Adrenal gland (tissue), 12 donors: Measurements from ENCODE around the gene SRCIN1. TPM values are rescaled to one million over a fixed set of nuclear protein-coding genes. Genes with fewer than 3 reads are reported as not detected.
A peak's percentile ranks its signal among the peaks of the same experiment; 100 is the strongest.
"Not testable (repeated sequence)": the region's sequence is repeated elsewhere in the genome, so short reads cannot be mapped to it uniquely, and the experiment has no call there.

ENCODE experiments used
- DNase-seq, 7 donors: peaks; one replicate each; pipeline ENCODE4 v3.0.0-alpha.2; 2019 to 2020
- H3K27ac ChIP-seq, 5 donors: fragments of 200-600 bp; sonication (generic) in 4 of 5; 1 replicate in 3 of 5; 2 replicates in 2 of 5; pipeline versions ENCODE4 v1.5.1 to v1.8.0; 2016 to 2020; ENCODE audit warnings: mild to moderate bottlenecking in 1 of 5
- H3K27me3 ChIP-seq: fragments of 200-600 bp; 2 replicates; pipeline ENCODE4 v1.8.0; 2021
- H3K36me3 ChIP-seq, 2 donors: fragments of 200-600 bp; replicated peaks in 1 of 2; 1 replicate in 1 of 2; 2 replicates in 1 of 2; pipeline versions ENCODE4 v1.5.1 to v1.8.0; 2018 to 2022
- H3K4me1 ChIP-seq, 2 donors: fragments of 200-600 bp; replicated peaks in 1 of 2; 1 replicate in 1 of 2; 2 replicates in 1 of 2; pipeline versions ENCODE4 v1.5.1 to v1.8.0; 2018 to 2021
- H3K4me3 ChIP-seq, 4 donors: fragments of 200-600 bp; sonication (generic) in 3 of 4; one replicate each; pipeline ENCODE4 v1.5.1; 2016 to 2018
- H3K9me3 ChIP-seq, 3 donors: fragments of 200-600 bp; sonication (generic) in 1 of 3; replicated peaks in 1 of 3; 1 replicate in 2 of 3; 2 replicates in 1 of 3; pipeline versions ENCODE4 v1.5.1 to v1.8.0; 2016 to 2021
- POLR2A ChIP-seq, 2 donors: fragments of 450-650 bp; IDR thresholded peaks; one replicate each; pipeline ENCODE4 v1.6.1; 2017; ENCODE audit warnings: antibody characterized with exemption in 2 of 2, mild to moderate bottlenecking in 2 of 2, moderate library complexity in 1 of 2
- WGBS, 4 donors: extraction: QIAGEN DNeasy Blood & Tissue Kit in 2 of 4; methylation state at CpG; one replicate each; pipeline versions ENCODE4 v1.1.5 to v1.1.7; 2013 to 2017; 5-methylcytosine and 5-hydroxymethylcytosine counted together
- intact Hi-C, 2 donors: fragments of 100-400 bp; cut with DNase I; formaldehyde crosslinking; loops; one replicate each; pipeline versions ENCODE4 v1.14.1 to v1.15.0; 2022 to 2023
- polyA plus RNA-seq, 3 donors: library from polyadenylated mRNA; stranded (reverse); fragments of 200-250 nt in 2 of 3; fragments of 350-450 nt in 1 of 3; fragmentation: Illumina TruSeq in 1 of 3; extraction: RNeasy Lipid Tissue Mini Kit (QIAGEN cat#74804) in 1 of 3; gene quantifications; one replicate each; pipeline ENCODE4 v1.2.3, GENCODE V29; 2013 to 2014
- total RNA-seq, 9 donors: library from RNA; depleted of rRNA in 4 of 9; stranded (reverse); fragments of >200 nt in 4 of 9; fragments of 120-200 nt in 1 of 9; fragmentation: NEBNext Ultra II Directional in 1 of 9; extraction: Animal tissue kit (Norgen Biotek cat#: 25700) in 1 of 9; gene quantifications; one replicate each; pipeline versions ENCODE4 v1.1.0 to v1.2.4, GENCODE V29; 2013 to 2023
- TF ChIP-seq, protein P1 (sequence below), 6 experiments: fragments of 450-650 bp in 4 of 6; fragments of 200-600 bp in 2 of 6; sonication (generic) in 1 of 6; IDR thresholded peaks; 1 replicate in 5 of 6; 2 replicates in 1 of 6; pipeline versions ENCODE4 v1.5.1 to v1.8.0; 2016 to 2021; ENCODE audit warnings: antibody characterized with exemption in 6 of 6, mild to moderate bottlenecking in 2 of 6, moderate library complexity in 1 of 6
- donor health status: healthy with polysubstance abuse.
- donor health status: Bipolar disorder and iron deficiency.
- donor health status: DM: yes; HTN: yes; CAD: no.
- donor health status: DM: no; HTN: no; CAD: no.
- donor health status: DM: no; HTN: no; CAD: no.
- donor health status: DM: yes; HTN: yes; CAD: no.

Gene SRCIN1
- total and polyA plus RNA-seq, 12 donors = 0.44 to 33.1 (median 1.6) TPM; not detected in 2

DNA sequence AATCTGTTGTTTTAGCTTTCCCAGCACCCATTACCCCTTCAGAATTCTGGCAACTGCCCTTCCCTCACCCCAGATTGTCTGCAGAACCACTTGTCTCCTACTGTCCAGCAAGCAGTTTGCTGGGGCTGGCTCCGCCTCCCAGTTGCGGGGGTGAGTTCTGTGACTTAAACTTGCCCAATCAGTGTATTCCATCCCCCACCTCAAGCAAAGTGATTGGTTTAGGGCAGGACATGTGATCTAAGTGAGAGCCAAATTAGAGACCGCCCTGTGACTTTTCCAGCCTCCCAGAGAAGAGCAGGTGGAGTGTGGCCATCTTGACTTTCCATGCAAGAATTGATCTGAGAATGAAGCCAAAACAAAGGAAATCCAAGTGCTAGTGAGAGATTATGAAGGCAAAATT lies 22.7 kb upstream of the SRCIN1 start:
- intact Hi-C loops = no loop called here

DNA sequence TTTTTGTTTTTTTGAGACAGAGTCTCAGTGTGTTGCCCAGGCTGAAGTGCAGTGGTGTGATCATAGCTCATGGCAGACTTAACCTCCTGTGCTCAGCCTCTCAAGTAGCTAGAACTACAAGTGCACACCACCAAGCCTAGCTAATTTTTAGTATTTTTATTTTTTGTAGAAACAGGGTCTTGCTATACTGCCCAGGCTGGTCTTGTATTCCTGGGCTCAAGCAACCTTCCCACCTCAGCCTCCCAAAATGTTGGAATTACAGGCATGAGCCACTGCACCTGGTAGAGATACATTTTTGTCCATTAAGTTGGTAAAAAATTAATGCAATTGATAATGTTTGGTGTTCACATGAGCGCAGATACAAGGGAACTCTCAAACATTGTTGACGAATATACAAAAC lies 22.2 kb upstream of the SRCIN1 start:
- no peak for TF ChIP-seq POLR2A (IDR thresholded peaks at IDR 0.05)
- TF ChIP-seq, protein P1, sequence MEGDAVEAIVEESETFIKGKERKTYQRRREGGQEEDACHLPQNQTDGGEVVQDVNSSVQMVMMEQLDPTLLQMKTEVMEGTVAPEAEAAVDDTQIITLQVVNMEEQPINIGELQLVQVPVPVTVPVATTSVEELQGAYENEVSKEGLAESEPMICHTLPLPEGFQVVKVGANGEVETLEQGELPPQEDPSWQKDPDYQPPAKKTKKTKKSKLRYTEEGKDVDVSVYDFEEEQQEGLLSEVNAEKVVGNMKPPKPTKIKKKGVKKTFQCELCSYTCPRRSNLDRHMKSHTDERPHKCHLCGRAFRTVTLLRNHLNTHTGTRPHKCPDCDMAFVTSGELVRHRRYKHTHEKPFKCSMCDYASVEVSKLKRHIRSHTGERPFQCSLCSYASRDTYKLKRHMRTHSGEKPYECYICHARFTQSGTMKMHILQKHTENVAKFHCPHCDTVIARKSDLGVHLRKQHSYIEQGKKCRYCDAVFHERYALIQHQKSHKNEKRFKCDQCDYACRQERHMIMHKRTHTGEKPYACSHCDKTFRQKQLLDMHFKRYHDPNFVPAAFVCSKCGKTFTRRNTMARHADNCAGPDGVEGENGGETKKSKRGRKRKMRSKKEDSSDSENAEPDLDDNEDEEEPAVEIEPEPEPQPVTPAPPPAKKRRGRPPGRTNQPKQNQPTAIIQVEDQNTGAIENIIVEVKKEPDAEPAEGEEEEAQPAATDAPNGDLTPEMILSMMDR (IDR thresholded peaks at IDR 0.05) = no peak
- H3K4me1 ChIP-seq = no peaks in the 10 kb centered on the region
- DNase-seq = peak in 1 of 7 donors; percentile 7
- intact Hi-C loops = no loop called here
- peaks cover 4% of the 10 kb centered on the region for H3K27me3 ChIP-seq
- no peak overlapping the region for H3K4me3 ChIP-seq
- 89 to 96% (median 91%) methylated on average over 2 of the region's 2 CpGs for WGBS, 4 donors
- H3K36me3 ChIP-seq = no peaks in the 10 kb centered on the region
- no peaks in the 10 kb centered on the region for H3K9me3 ChIP-seq
- H3K27ac ChIP-seq = no peak overlapping the region

More for the DNA sequence above, 22.7 kb upstream of the SRCIN1 start:
- H3K9me3 ChIP-seq = no peaks in the 10 kb centered on the region
- no peak for TF ChIP-seq POLR2A (IDR thresholded peaks at IDR 0.05)
- TF ChIP-seq, protein P1 (IDR thresholded peaks at IDR 0.05) = no peak
- no peak overlapping the region for H3K4me3 ChIP-seq
- no peaks in the 10 kb centered on the region for H3K36me3 ChIP-seq
- no peak overlapping the region for H3K27ac ChIP-seq
- WGBS, 4 donors = 64 to 97% (median 65%) methylated on average over 3 of the region's 3 CpGs
- H3K4me1 ChIP-seq = no peaks in the 10 kb centered on the region
- DNase-seq = peak in 1 of 7 donors; percentile 35
- peaks cover 4% of the 10 kb centered on the region for H3K27me3 ChIP-seq

DNA sequence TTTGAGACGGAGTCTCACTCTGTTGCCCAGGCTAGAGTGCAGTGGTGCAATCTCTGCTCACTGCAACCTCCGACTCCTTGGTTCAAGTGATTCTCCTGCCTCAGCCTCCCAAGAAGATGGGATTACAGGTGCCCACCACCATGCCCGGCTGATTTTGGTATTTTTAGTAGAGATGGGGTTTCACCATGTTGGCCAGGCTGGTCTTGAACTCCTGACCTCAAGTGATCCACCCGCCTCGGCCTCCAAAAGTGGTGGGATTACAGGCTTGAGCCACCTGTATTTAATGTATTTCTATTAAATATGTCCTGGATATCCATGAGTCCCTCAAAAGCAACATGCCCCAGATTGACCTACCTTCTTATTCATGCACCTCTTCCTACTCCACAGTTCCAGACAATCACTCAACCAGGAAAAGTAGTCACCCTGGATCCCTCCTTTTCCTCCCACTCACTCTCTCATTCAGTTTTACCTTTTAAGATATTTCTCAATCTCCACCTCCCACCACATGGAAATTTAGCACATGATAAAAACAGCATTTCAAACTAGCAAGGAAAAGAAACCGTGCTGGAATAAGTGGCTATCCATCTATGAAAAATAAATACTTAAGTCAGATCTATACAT lies 21.0 kb upstream of the SRCIN1 start:
- WGBS, 4 donors = 81 to 87% (median 85%) methylated on average over 6 of the region's 6 CpGs
- intact Hi-C loops, H3K9me3 ChIP-seq, H3K4me1 ChIP-seq, H3K27me3 ChIP-seq, H3K36me3 ChIP-seq, H3K4me3 ChIP-seq, H3K27ac ChIP-seq: not testable (repeated sequence)
- DNase-seq = peak in 1 of 7 donors; percentile 3

DNA sequence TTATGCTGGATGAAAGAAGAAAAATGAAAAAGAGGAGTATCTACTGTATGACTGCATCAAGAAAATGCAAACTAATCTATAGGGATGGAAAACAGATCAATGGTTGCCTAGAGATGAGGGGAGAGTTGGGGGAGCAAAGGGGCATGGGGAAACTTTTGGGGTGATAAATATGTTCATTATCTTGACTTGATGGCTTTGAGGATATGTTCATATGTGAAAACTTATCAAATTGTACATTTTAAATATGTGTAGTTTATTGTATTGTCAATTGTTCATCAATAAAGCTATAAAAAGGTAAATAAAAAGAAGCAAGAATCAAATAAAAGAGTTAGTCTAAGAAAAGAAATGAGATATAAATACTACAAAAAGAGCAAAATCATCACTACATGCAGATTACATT lies 19.7 kb upstream of the SRCIN1 start:
- no peak for TF ChIP-seq POLR2A (IDR thresholded peaks at IDR 0.05)
- TF ChIP-seq, protein P1 (IDR thresholded peaks at IDR 0.05) = no peak
- no peak overlapping the region for H3K27ac ChIP-seq
- H3K9me3 ChIP-seq = no peaks in the 10 kb centered on the region
- H3K4me1 ChIP-seq = no peaks in the 10 kb centered on the region
- intact Hi-C loops = no loop called here
- peaks cover 7% of the 10 kb centered on the region for H3K27me3 ChIP-seq
- DNase-seq = no peak
- no peaks in the 10 kb centered on the region for H3K36me3 ChIP-seq
- H3K4me3 ChIP-seq = no peak overlapping the region

DNA sequence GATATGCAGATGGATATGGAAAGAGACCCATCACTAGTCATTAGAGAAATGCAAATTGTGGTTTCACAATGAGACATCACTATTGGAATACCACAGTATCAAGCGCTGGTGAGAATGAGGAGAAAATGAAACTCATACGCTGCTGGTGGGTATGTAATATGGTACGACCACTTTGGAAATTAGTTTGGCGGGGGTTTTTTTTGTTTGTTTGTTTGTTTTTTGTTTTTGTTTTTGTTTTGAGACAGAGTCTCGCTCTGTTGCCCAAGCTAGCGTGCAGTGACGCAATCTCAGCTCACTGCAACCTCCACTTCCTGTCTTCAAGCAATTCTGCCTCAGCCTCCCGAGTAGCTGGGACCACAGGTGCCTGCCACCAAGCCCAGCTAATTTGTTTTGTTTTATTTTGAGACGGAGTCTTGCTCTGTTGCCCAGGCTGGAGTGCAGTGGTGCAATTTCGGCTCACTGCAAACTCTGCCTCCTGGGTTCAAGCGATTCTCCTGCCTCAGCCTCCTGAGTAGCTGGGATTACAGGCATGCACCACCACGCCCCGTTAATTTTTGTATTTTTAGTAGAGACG lies 19.1 kb upstream of the SRCIN1 start:
- 71 to 88% (median 75%) methylated on average over 14 of the region's 14 CpGs for WGBS, 4 donors
- H3K36me3 ChIP-seq, intact Hi-C loops, H3K27ac ChIP-seq, H3K27me3 ChIP-seq, H3K4me1 ChIP-seq, H3K4me3 ChIP-seq, H3K9me3 ChIP-seq: not testable (repeated sequence)
- peak in 1 of 7 donors; percentile 34 for DNase-seq
